Vagina (tissue), 2 donors: Measurements from ENCODE around the gene UMODL1. TPM values are rescaled to one million over a fixed set of nuclear protein-coding genes. Genes with fewer than 3 reads are reported as not detected.
A peak's percentile ranks its signal among the peaks of the same experiment; 100 is the strongest.

Experiments
- DNase-seq, 2 donors: peaks; one replicate each; pipeline ENCODE4 v3.0.0-alpha.2; 2017; ENCODE audit errors: extremely low spot score in 2 of 2
- H3K27ac ChIP-seq: fragments of 200-600 bp; sonication (generic); one replicate; pipeline ENCODE4 v1.5.1; 2019
- H3K27me3 ChIP-seq: fragments of 200-600 bp; sonication (generic); one replicate; pipeline ENCODE4 v1.5.1; 2019
- H3K36me3 ChIP-seq, 2 donors: fragments of 200-600 bp; sonication (generic); one replicate each; pipeline ENCODE4 v1.5.1; 2017 to 2019
- H3K4me1 ChIP-seq: fragments of 200-600 bp; sonication (generic); one replicate; pipeline ENCODE4 v1.5.1; 2019
- H3K4me3 ChIP-seq, 2 donors: fragments of 200-600 bp; sonication (generic); 1 replicate in 1 of 2; 2 replicates in 1 of 2; pipeline ENCODE4 v1.5.1; 2016 to 2019
- H3K9me3 ChIP-seq: fragments of 200-600 bp; sonication (generic); one replicate; pipeline ENCODE4 v1.5.1; 2019
- POLR2A ChIP-seq, 2 donors: fragments of 450-650 bp; IDR thresholded peaks; one replicate each; pipeline ENCODE4 v1.6.1; 2017; ENCODE audit warnings: antibody characterized with exemption in 2 of 2, mild to moderate bottlenecking in 2 of 2, moderate library complexity in 2 of 2
- POLR2AphosphoS5 ChIP-seq, 2 donors: sonication (generic); formaldehyde crosslinking; IDR thresholded peaks; one replicate each; pipeline ENCODE4 v1.9.0; 2017; ENCODE audit warnings: antibody characterized with exemption in 2 of 2, mild to moderate bottlenecking in 2 of 2, low read depth in 1 of 2; ENCODE audit not compliant: insufficient read depth in 1 of 2
- intact Hi-C: fragments of 100-400 bp; cut with DNase I; formaldehyde crosslinking; loops from one replicate; pipeline ENCODE4 v1.15.1; 2023
- total RNA-seq: library from RNA; depleted of rRNA; stranded (reverse); fragments of >200 nt; gene quantifications from one replicate; pipeline ENCODE4 v1.2.3, GENCODE V29; 2016
- TF ChIP-seq, protein P1 (sequence below), 3 experiments: fragments of 450-650 bp in 2 of 3; fragments of 200-600 bp in 1 of 3; sonication (generic) in 1 of 3; IDR thresholded peaks; one replicate each; pipeline ENCODE4 v1.5.1; 2017 to 2019; ENCODE audit warnings: antibody characterized with exemption in 3 of 3, mild to moderate bottlenecking in 2 of 3, moderate library complexity in 2 of 3

UMODL1 gene
- total RNA-seq, 1 donor from 2014 or later: not detected

DNA sequence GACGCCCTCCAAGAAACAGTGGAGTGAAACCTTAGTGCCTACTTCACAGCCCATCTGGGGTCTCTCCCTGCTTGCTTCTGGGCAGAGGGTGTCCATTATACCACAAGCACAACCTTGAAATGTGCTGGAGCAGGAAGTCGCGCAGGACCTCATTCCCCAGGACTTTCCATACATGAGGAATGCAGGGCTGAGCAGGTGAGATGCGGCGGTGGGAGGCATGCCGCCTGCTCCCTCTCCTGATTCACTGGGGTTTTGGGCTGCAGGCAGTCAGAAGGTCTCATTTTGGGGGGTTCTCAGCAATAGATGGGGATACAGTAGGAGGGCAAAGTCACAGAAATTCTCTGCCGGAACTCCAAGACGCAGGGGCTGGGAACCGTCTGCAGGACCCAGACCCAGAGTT, 15.7 kb upstream of the UMODL1 start:
- H3K4me1 ChIP-seq: peaks cover 14% of the 10 kb centered on the region
- TF ChIP-seq POLR2AphosphoS5 (IDR thresholded peaks at IDR 0.05; ENCODE audit: insufficient read depth in 1 of 2, low read depth in 1 of 2) (no peak), POLR2A (IDR thresholded peaks at IDR 0.05) (no peak)
- TF ChIP-seq, protein P1, sequence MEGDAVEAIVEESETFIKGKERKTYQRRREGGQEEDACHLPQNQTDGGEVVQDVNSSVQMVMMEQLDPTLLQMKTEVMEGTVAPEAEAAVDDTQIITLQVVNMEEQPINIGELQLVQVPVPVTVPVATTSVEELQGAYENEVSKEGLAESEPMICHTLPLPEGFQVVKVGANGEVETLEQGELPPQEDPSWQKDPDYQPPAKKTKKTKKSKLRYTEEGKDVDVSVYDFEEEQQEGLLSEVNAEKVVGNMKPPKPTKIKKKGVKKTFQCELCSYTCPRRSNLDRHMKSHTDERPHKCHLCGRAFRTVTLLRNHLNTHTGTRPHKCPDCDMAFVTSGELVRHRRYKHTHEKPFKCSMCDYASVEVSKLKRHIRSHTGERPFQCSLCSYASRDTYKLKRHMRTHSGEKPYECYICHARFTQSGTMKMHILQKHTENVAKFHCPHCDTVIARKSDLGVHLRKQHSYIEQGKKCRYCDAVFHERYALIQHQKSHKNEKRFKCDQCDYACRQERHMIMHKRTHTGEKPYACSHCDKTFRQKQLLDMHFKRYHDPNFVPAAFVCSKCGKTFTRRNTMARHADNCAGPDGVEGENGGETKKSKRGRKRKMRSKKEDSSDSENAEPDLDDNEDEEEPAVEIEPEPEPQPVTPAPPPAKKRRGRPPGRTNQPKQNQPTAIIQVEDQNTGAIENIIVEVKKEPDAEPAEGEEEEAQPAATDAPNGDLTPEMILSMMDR (IDR thresholded peaks at IDR 0.05): no peak
- intact Hi-C loops: no loop called here
- H3K9me3 ChIP-seq: no peaks in the 10 kb centered on the region
- H3K27ac ChIP-seq: no peak overlapping the region
- no peaks in the 10 kb centered on the region for H3K36me3 ChIP-seq
- no peak overlapping the region for H3K4me3 ChIP-seq
- H3K27me3 ChIP-seq: no peaks in the 10 kb centered on the region
- no peak for DNase-seq

- no peaks in the 10 kb centered on the region for H3K9me3 ChIP-seq
- H3K27ac ChIP-seq: peak overlapping the region; percentile 32
- no peak overlapping the region for H3K4me3 ChIP-seq
Observed at GRCh38 chr21:42056468-42056867, 14.6 kb upstream of the UMODL1 start.

DNA sequence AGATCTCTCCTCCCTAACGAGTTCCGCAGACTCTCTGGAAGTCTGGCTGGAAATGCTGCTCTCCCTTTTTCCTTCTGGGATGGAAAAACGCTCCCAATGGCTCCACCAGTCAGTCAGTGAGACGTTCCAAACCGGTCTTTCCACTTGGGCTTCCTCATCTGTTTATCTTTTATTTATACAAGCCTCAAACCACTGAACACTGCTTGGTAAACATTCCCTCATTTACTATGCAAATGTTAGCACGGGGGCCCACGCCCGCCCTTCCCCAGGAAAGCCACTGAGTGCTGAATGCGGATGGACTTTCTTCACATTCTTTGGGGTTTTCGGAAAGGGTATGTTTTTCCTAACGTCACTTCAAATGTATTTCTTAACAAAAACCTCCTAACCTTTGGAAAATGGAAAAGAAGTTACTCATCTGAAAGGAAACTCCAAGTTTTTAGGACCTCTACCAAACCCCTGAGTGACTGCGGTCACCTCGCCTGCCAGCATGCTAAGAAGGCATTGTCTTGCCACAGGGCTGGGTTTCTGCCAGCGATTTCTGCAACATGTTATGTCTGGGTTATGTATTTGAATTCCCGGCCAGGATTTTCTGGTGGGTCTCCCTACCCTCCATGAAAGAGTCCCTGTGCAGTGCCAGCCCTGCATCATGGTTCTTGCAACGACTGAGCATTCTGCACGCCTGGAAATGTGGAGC, 14.0 kb upstream of the UMODL1 start:
- DNase-seq: no peak
- intact Hi-C loops: no loop called here
- peak overlapping the region; percentile 32 for H3K27ac ChIP-seq
- no peaks in the 10 kb centered on the region for H3K9me3 ChIP-seq
- no peaks in the 10 kb centered on the region for H3K27me3 ChIP-seq
- TF ChIP-seq POLR2AphosphoS5 (IDR thresholded peaks at IDR 0.05; ENCODE audit: insufficient read depth in 1 of 2, low read depth in 1 of 2) (no peak), POLR2A (IDR thresholded peaks at IDR 0.05) (no peak)
- TF ChIP-seq, protein P1 (IDR thresholded peaks at IDR 0.05): no peak
- peaks cover 14% of the 10 kb centered on the region for H3K4me1 ChIP-seq
- H3K4me3 ChIP-seq: no peak overlapping the region
- no peaks in the 10 kb centered on the region for H3K36me3 ChIP-seq

More at GRCh38 chr21:42056468-42056867, 14.6 kb upstream of the UMODL1 start:
- intact Hi-C loops: no loop called here
- no peak for DNase-seq
- peaks cover 14% of the 10 kb centered on the region for H3K4me1 ChIP-seq
- TF ChIP-seq, protein P1 (IDR thresholded peaks at IDR 0.05): no peak
- TF ChIP-seq POLR2AphosphoS5 (IDR thresholded peaks at IDR 0.05; ENCODE audit: insufficient read depth in 1 of 2, low read depth in 1 of 2) (no peak), POLR2A (IDR thresholded peaks at IDR 0.05) (no peak)
- H3K36me3 ChIP-seq: no peaks in the 10 kb centered on the region
- H3K27me3 ChIP-seq: no peaks in the 10 kb centered on the region

DNA sequence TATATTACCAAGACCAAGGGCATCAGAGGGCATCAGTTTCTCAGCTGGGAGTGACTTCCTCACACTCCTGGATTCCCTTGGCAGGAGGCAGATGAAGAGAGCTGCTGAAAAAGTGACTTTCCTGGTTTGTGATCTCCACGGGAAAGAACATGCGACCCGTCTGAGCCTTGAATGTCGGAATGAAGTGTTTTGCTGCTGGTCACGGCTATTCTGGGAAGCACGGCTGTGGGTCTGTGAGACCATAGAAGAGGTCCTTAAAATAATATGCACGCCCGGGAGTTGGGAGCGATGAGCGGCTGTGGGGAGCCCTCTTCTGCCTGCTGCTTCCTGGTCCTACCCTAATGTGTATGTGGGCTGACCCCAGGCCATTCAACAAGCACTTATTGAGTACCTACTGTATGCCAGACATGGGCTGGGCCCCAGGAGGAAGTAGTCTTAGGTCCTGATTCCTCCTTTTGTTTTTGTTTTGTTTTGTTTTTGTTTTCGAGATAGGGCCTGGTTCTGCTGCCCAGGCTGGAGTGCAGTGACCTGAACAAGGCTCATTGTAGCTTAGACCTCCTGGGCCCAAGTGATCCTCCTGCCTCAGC, 13.2 kb upstream of the UMODL1 start:
- no peak for TF ChIP-seq POLR2A (IDR thresholded peaks at IDR 0.05)
- TF ChIP-seq, protein P1 (IDR thresholded peaks at IDR 0.05): no peak
- TF ChIP-seq POLR2AphosphoS5 (IDR thresholded peaks at IDR 0.05; ENCODE audit: insufficient read depth in 1 of 2, low read depth in 1 of 2): no peak
- H3K36me3 ChIP-seq: no peaks in the 10 kb centered on the region
- H3K27me3 ChIP-seq: no peaks in the 10 kb centered on the region
- DNase-seq: no peak
- intact Hi-C loops: no loop called here
- H3K4me3 ChIP-seq: no peak overlapping the region
- no peaks in the 10 kb centered on the region for H3K9me3 ChIP-seq
- peaks cover 14% of the 10 kb centered on the region for H3K4me1 ChIP-seq
- H3K27ac ChIP-seq: no peak overlapping the region

DNA sequence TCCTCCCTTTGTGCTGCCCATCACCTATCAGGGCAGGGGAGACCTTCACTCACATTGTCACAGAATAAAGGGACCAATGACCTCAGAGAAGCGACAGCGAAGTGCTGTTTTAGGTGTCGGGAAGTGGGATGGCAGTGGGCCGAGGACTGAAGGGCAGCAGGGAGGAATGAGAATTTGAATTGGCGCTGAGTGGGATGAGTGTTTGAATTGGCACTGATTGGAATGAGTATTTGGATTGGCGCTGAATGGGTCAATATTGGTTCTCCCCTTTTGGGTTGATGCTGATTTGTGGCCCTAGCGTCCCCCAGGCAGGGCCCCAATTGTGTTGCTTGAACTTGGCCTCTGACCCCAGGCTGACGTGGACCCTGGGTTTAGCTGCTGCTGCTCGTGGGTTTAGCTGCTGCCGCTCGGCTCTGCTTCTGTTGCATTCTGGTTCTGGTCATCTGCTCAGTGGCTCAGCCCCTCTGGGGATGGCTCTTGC, 12.4 kb upstream of the UMODL1 start:
- Histone ChIP-seq H3K4me3 (no peak overlapping the region), H3K27me3 (no peaks in the 10 kb centered on the region), H3K36me3 (no peaks in the 10 kb centered on the region), H3K9me3 (no peaks in the 10 kb centered on the region), H3K27ac (no peak overlapping the region), H3K4me1 (peaks cover 21% of the 10 kb centered on the region)
- DNase-seq: no peak
- intact Hi-C loops: no loop called here
- TF ChIP-seq POLR2AphosphoS5 (IDR thresholded peaks at IDR 0.05; ENCODE audit: insufficient read depth in 1 of 2, low read depth in 1 of 2) (no peak), POLR2A (IDR thresholded peaks at IDR 0.05) (no peak)
- TF ChIP-seq, protein P1 (IDR thresholded peaks at IDR 0.05): no peak
